Mesenchymal stem cell (in vitro differentiated cells and primary cell): ENCODE results near the gene LPP.
A peak's percentile ranks its signal among the peaks of the same experiment; 100 is the strongest.

ENCODE experiments used
- DNase-seq: peaks from one replicate; pipeline ENCODE4 v3.0.0-alpha.2; 2013
- H2AFZ ChIP-seq: one replicate; pipeline ENCODE4 v1.6.1; 2013; ENCODE audit warnings: low read depth, mild to moderate bottlenecking, control low read depth, inconsistent platforms, low read length, moderate library complexity
- H2AK5ac ChIP-seq: 2 replicates; pipeline ENCODE4 v1.6.1; 2013; ENCODE audit warnings: low read length, moderate library complexity, mild to moderate bottlenecking, inconsistent platforms; ENCODE audit not compliant: severe bottlenecking
- H2BK120ac ChIP-seq: one replicate; pipeline ENCODE4 v1.6.1; 2013; ENCODE audit warnings: low read depth, mild to moderate bottlenecking, inconsistent platforms, low read length, moderate library complexity
- H2BK12ac ChIP-seq, 2 experiments: one replicate each; pipeline ENCODE4 v1.6.1; 2013; ENCODE audit warnings: inconsistent platforms in 2 of 2, low read length in 2 of 2, mild to moderate bottlenecking in 2 of 2, moderate library complexity in 2 of 2, control low read depth in 1 of 2
- H2BK15ac ChIP-seq: one replicate; pipeline ENCODE4 v1.6.1; 2013; ENCODE audit warnings: mild to moderate bottlenecking, low read depth, inconsistent platforms; ENCODE audit not compliant: poor library complexity, severe bottlenecking
- H2BK5ac ChIP-seq: 2 replicates; pipeline ENCODE4 v1.6.1; 2013; ENCODE audit warnings: low read depth, mild to moderate bottlenecking, low read length, control low read depth, inconsistent platforms; ENCODE audit not compliant: poor library complexity, severe bottlenecking
- H3K14ac ChIP-seq, 2 experiments: one replicate each; pipeline ENCODE4 v1.6.1; 2013; ENCODE audit warnings: inconsistent platforms in 2 of 2, low read length in 2 of 2, control low read depth in 1 of 2, mild to moderate bottlenecking in 1 of 2, moderate library complexity in 1 of 2
- H3K18ac ChIP-seq, 2 experiments: one replicate each; pipeline ENCODE4 v1.6.1; 2013; ENCODE audit warnings: inconsistent platforms in 2 of 2, low read length in 2 of 2, control low read depth in 1 of 2, low read depth in 1 of 2, mild to moderate bottlenecking in 1 of 2
- H3K23ac ChIP-seq, 2 experiments: one replicate each; pipeline ENCODE4 v1.6.1; 2013; ENCODE audit warnings: inconsistent platforms in 2 of 2, low read length in 2 of 2, mild to moderate bottlenecking in 2 of 2, moderate library complexity in 2 of 2, control low read depth in 1 of 2
- H3K27ac ChIP-seq: 2 replicates; pipeline ENCODE4 v1.5.1; 2013; ENCODE audit warnings: mild to moderate bottlenecking, moderate library complexity, low read length, control low read depth, inconsistent platforms; ENCODE audit not compliant: poor library complexity, severe bottlenecking
- H3K27me3 ChIP-seq, 2 experiments: 2 replicates each; pipeline versions ENCODE4 v1.6.1 to v1.7.0; 2013; ENCODE audit warnings: low read length in 2 of 2, mild to moderate bottlenecking in 2 of 2, moderate library complexity in 2 of 2, control low read depth in 1 of 2, inconsistent platforms in 1 of 2; ENCODE audit not compliant: control insufficient read depth in 1 of 2, insufficient read depth in 1 of 2
- H3K36me3 ChIP-seq, 2 experiments: 2 replicates each; pipeline versions ENCODE4 v1.6.1 to v1.7.0; 2013; ENCODE audit warnings: low read length in 2 of 2, control low read depth in 1 of 2, inconsistent platforms in 1 of 2, low read depth in 1 of 2, mild to moderate bottlenecking in 1 of 2; ENCODE audit not compliant: insufficient read depth in 2 of 2, control insufficient read depth in 1 of 2
- H3K4ac ChIP-seq, 2 experiments: one replicate each; pipeline ENCODE4 v1.6.1; 2013; ENCODE audit warnings: inconsistent platforms in 2 of 2, low read length in 2 of 2, mild to moderate bottlenecking in 2 of 2, moderate library complexity in 2 of 2, control low read depth in 1 of 2, low read depth in 1 of 2
- H3K4me1 ChIP-seq: 2 replicates; pipeline ENCODE4 v1.6.1; 2013; ENCODE audit warnings: low read depth, low read length, control low read depth; ENCODE audit not compliant: control insufficient read depth, insufficient read depth
- H3K4me2 ChIP-seq: 2 replicates; pipeline ENCODE4 v1.6.1; 2013; ENCODE audit warnings: low read length, mild to moderate bottlenecking, inconsistent platforms; ENCODE audit not compliant: poor library complexity, severe bottlenecking
- H3K4me3 ChIP-seq, 2 experiments: 2 replicates each; pipeline versions ENCODE4 v1.5.1 to v1.7.0; 2013; ENCODE audit warnings: low read length in 2 of 2, mild to moderate bottlenecking in 2 of 2, control low read depth in 1 of 2, low read depth in 1 of 2; ENCODE audit not compliant: insufficient read depth in 1 of 2
- H3K79me1 ChIP-seq: replicated peaks from 2 replicates; pipeline ENCODE4 v1.6.1; 2013; ENCODE audit warnings: mild to moderate bottlenecking, control low read depth, low read length, inconsistent platforms; ENCODE audit not compliant: poor library complexity, severe bottlenecking
- H3K9ac ChIP-seq: 2 replicates; pipeline ENCODE4 v1.7.0; 2013; ENCODE audit warnings: mild to moderate bottlenecking, low read length, moderate library complexity
- H3K9me3 ChIP-seq: 2 replicates; pipeline ENCODE4 v1.7.0; 2013; ENCODE audit warnings: mild to moderate bottlenecking, low read length; ENCODE audit not compliant: control insufficient read depth
- H4K8ac ChIP-seq: one replicate; pipeline ENCODE4 v1.6.1; 2013; ENCODE audit warnings: inconsistent platforms, mild to moderate bottlenecking, low read length, moderate library complexity
- H4K91ac ChIP-seq: one replicate; pipeline ENCODE4 v1.6.1; 2013; ENCODE audit warnings: mild to moderate bottlenecking, low read length, inconsistent platforms
- WGBS: methylation state at CpG from one replicate; pipeline ENCODE4 v1.1.7; 2013; ENCODE audit warnings: mixed read lengths; 5-methylcytosine and 5-hydroxymethylcytosine counted together

The LPP gene

DNA sequence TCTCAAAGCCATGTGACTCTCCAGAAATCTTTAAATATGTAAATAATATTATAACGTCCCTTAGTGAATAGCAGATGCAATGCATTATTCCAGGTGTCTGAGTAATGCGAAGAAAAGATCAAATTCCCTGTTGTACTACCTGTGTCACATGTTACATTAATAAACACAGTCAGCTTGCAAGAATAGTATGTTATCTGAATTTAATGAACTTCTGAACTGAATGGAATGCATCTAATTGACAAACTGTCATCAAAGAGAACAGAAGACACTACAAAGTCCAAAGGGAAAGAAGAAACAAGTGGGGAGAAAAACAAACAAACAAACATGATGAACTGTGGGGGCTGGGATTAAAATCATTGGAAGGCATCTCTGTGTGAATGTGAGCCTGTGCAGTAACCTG is 508.8 kb downstream of the LPP start:
- H3K27ac ChIP-seq = no peak overlapping the region
- no peak overlapping the region for H2AFZ ChIP-seq
- H3K4ac ChIP-seq = no peak overlapping the region
- H3K4me3 ChIP-seq = no peak overlapping the region
- no peak overlapping the region for H4K91ac ChIP-seq
- no peak overlapping the region for H3K4me2 ChIP-seq
- H3K9me3 ChIP-seq = no peaks in the 10 kb centered on the region
- no peaks in the 10 kb centered on the region for H3K36me3 ChIP-seq
- H2BK12ac ChIP-seq = no peak overlapping the region
- H3K18ac ChIP-seq = no peak overlapping the region
- H3K4me1 ChIP-seq = no peaks in the 10 kb centered on the region
- no peak overlapping the region for H3K23ac ChIP-seq
- H2BK15ac ChIP-seq = no peak overlapping the region
- H4K8ac ChIP-seq = no peak overlapping the region
- no peak overlapping the region for H3K9ac ChIP-seq
- no peak for DNase-seq
- H3K27me3 ChIP-seq = no peaks in the 10 kb centered on the region
- H3K79me1 ChIP-seq = peaks cover 23% of the 10 kb centered on the region
- H2AK5ac ChIP-seq = no peak overlapping the region
- no peak overlapping the region for H3K14ac ChIP-seq
- no CpG with 5 or more reads among the region's 2 CpGs for WGBS
- H2BK120ac ChIP-seq = no peak overlapping the region
- no peak overlapping the region for H2BK5ac ChIP-seq

GRCh38 chr3:188663839-188664238 is 509.9 kb downstream of the LPP start:
- Histone ChIP-seq H3K14ac (no peak overlapping the region), H3K4me3 (no peak overlapping the region), H4K91ac (no peak overlapping the region), H3K4me1 (no peaks in the 10 kb centered on the region), H3K18ac (peak overlapping the region in 1 of 2 experiments; percentile 56), H3K36me3 (no peaks in the 10 kb centered on the region), H3K23ac (no peak overlapping the region), H2BK15ac (no peak overlapping the region), H3K4me2 (no peak overlapping the region), H2AFZ (no peak overlapping the region), H3K9me3 (no peaks in the 10 kb centered on the region), H2BK5ac (no peak overlapping the region), H4K8ac (no peak overlapping the region), H3K79me1 (peaks cover 21% of the 10 kb centered on the region), H2BK120ac (no peak overlapping the region), H3K27ac (no peak overlapping the region), H3K9ac (no peak overlapping the region), H2BK12ac (no peak overlapping the region), H3K27me3 (no peaks in the 10 kb centered on the region), H2AK5ac (no peak overlapping the region), H3K4ac (no peak overlapping the region)
- WGBS = 94% methylated on average over 5 of the region's 5 CpGs
- no peak for DNase-seq

- no peak overlapping the region for H3K18ac ChIP-seq
- no peak overlapping the region for H4K8ac ChIP-seq
- no peak overlapping the region for H3K14ac ChIP-seq
- no peak for DNase-seq
- no peak overlapping the region for H3K4ac ChIP-seq
- no peaks in the 10 kb centered on the region for H3K27me3 ChIP-seq
- no peak overlapping the region for H2BK15ac ChIP-seq
- H3K27ac ChIP-seq = no peak overlapping the region
- no peaks in the 10 kb centered on the region for H3K36me3 ChIP-seq
- no peaks in the 10 kb centered on the region for H3K4me1 ChIP-seq
- peaks cover 22% of the 10 kb centered on the region for H3K79me1 ChIP-seq
- H4K91ac ChIP-seq = peak overlapping the region; percentile 58
- no peak overlapping the region for H2AFZ ChIP-seq
- H3K9me3 ChIP-seq = no peaks in the 10 kb centered on the region
- peak overlapping the region; percentile 16 for H2AK5ac ChIP-seq
- H3K9ac ChIP-seq = no peak overlapping the region
- H2BK5ac ChIP-seq = no peak overlapping the region
- H2BK12ac ChIP-seq = no peak overlapping the region
- no peak overlapping the region for H3K4me3 ChIP-seq
- no peak overlapping the region for H3K23ac ChIP-seq
- H2BK120ac ChIP-seq = no peak overlapping the region
- WGBS = 100% methylated on average over 1 of the region's 3 CpGs
- no peak overlapping the region for H3K4me2 ChIP-seq
Measured at GRCh38 chr3:188664795-188665194, 510.8 kb downstream of the LPP start.

GRCh38 chr3:188667926-188668325 is 514.0 kb downstream of the LPP start:
- Histone ChIP-seq H3K9me3 (no peaks in the 10 kb centered on the region), H2BK5ac (no peak overlapping the region), H3K4me2 (no peak overlapping the region), H3K23ac (no peak overlapping the region), H3K27ac (no peak overlapping the region), H2BK120ac (no peak overlapping the region), H3K18ac (no peak overlapping the region), H3K36me3 (no peaks in the 10 kb centered on the region), H3K14ac (no peak overlapping the region), H4K8ac (no peak overlapping the region), H3K27me3 (no peaks in the 10 kb centered on the region), H2AK5ac (no peak overlapping the region), H2BK12ac (no peak overlapping the region), H2BK15ac (no peak overlapping the region), H4K91ac (no peak overlapping the region), H3K79me1 (peaks cover 22% of the 10 kb centered on the region), H3K9ac (no peak overlapping the region), H3K4ac (no peak overlapping the region), H2AFZ (no peak overlapping the region), H3K4me1 (peaks cover 1% of the 10 kb centered on the region), H3K4me3 (no peak overlapping the region)
- DNase-seq = no peak
- WGBS = 92% methylated on average over 1 of the region's 2 CpGs
